Natural killer cell (primary cell): Measurements from ENCODE around the gene AGFG1. TPM values are rescaled to one million over a fixed set of nuclear protein-coding genes. Genes with fewer than 3 reads are reported as not detected.

Experiments
- ATAC-seq, 3 donors: fragments of 150-1000 bp in 2 of 3; fragments of 200-7000 bp in 1 of 3; cut with Tn5 transposase; 1 replicate in 1 of 3; 2 replicates in 2 of 3; pipeline ENCODE4 v1.10.0; 2021; ENCODE audit warnings: mild to moderate bottlenecking in 2 of 3, moderate library complexity in 2 of 3
- DNase-seq, 2 donors: peaks; one replicate each; pipeline versions ENCODE4 v3.0.0 to v3.0.0-alpha.2; 2013 to 2021; ENCODE audit warnings: mixed read lengths in 1 of 2
- H3K27ac ChIP-seq: one replicate; pipeline ENCODE4 v1.5.1; 2013; ENCODE audit warnings: mild to moderate bottlenecking, low read length
- H3K27me3 ChIP-seq: one replicate; pipeline ENCODE4 v1.6.1; 2013; ENCODE audit warnings: low read length; ENCODE audit not compliant: control insufficient read depth, insufficient read depth
- H3K36me3 ChIP-seq: one replicate; pipeline ENCODE4 v1.6.1; 2013; ENCODE audit warnings: low read length; ENCODE audit not compliant: control insufficient read depth, insufficient read depth
- H3K4me1 ChIP-seq: one replicate; pipeline ENCODE4 v1.6.1; 2013; ENCODE audit warnings: low read length; ENCODE audit not compliant: control insufficient read depth, insufficient read depth
- H3K4me3 ChIP-seq: one replicate; pipeline ENCODE4 v1.5.1; 2013; ENCODE audit warnings: low read length
- H3K9me3 ChIP-seq: one replicate; pipeline ENCODE4 v1.6.1; 2013; ENCODE audit warnings: low read length; ENCODE audit not compliant: control insufficient read depth, insufficient read depth
- H3K27ac Mint-ChIP-seq, 2 donors: one replicate each; pipeline ENCODE4 v1.8.0; 2022; ENCODE audit warnings: mild to moderate bottlenecking in 2 of 2, mixed read lengths in 2 of 2, moderate library complexity in 1 of 2
- H3K27me3 Mint-ChIP-seq, 2 donors: one replicate each; pipeline ENCODE4 v1.8.0; 2022; ENCODE audit warnings: low read depth in 2 of 2, mixed read lengths in 2 of 2
- H3K36me3 Mint-ChIP-seq: one replicate; pipeline ENCODE4 v1.8.0; 2022; ENCODE audit warnings: mixed read lengths
- H3K4me1 Mint-ChIP-seq, 2 donors: one replicate each; pipeline ENCODE4 v1.8.0; 2022; ENCODE audit warnings: mixed read lengths in 2 of 2
- H3K4me3 Mint-ChIP-seq: one replicate; pipeline ENCODE4 v1.8.0; 2022; ENCODE audit warnings: mild to moderate bottlenecking, moderate library complexity, mixed read lengths
- H3K9me3 Mint-ChIP-seq, 2 donors: one replicate each; pipeline ENCODE4 v1.8.0; 2022; ENCODE audit warnings: mixed read lengths in 2 of 2
- WGBS: methylation state at CpG from one replicate; pipeline ENCODE4 v1.1.7; 2013; ENCODE audit warnings: missing lambda C conversion rate; ENCODE audit not compliant: insufficient coverage; 5-methylcytosine and 5-hydroxymethylcytosine counted together
- intact Hi-C: fragments of 100-400 bp; cut with micrococcal nuclease; formaldehyde crosslinking; loops from one replicate; pipeline ENCODE4 v1.14.2; 2022
- total RNA-seq, 4 donors: library from RNA; stranded (reverse); fragments of 120-200 nt in 1 of 4; gene quantifications; one replicate each; pipeline versions ENCODE4 v1.2.3 to v1.2.4, GENCODE V29; 2013 to 2022
- TF ChIP-seq, protein P1 (sequence below): fragments of 200-600 bp; IDR thresholded peaks from one replicate; pipeline ENCODE4 v1.8.0; 2022; ENCODE audit warnings: antibody characterized with exemption

AGFG1 gene
- total RNA-seq, 3 donors from 2014 or later (not counting 1 experiment from before 2014, with no cell fraction given): 65.0 to 71.6 (median 67.3) TPM

DNA sequence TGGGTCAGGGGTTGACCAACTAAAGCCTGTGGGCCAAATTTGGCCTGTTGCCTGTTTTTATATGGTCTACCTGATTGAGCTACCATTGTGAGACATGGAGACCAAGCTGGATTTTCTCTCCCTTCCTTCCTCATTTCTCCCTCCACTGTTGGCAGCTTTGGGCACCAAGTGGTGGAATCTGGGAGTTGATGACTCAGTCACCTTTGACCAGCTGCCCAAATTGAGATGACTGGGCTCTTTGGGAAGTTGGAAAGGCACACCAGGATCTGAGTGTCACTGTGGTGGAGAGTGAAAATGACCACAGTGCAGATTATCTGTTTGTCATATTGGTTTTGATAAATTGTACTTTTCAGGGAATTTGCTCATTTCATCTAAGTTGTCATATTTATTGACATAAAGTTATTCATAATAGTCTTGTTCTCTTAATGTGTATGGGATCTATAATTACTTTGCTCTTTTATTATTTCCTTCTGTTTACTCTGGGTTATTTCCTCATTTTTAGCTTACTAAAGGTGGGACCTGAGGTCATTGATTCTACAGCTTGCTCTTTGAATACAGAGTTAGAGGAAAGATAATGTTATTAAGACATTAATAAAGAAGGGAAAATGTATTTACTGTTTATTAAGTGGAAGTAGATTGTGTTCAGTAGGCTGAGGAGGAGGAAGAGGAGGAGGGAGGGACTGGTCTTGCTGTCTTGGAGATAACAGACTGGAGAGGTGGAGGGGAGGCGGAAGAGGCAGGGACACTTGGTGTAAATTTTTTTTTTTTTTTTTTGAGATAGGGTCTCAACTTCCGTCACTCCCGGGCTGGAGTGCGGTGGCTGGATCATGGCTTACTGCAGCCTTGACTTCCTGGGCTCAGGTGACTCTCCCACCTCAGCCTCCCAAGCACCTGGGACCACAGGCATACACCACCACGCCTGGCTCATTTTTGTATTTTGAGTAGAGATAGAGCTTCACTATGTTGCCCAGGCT, 31.8 kb downstream of the AGFG1 start:
- Histone ChIP-seq H3K27me3 (no peaks in the 10 kb centered on the region), H3K4me1 (peaks cover 4% of the 10 kb centered on the region)
- no peak overlapping the region for H3K27ac Mint-ChIP-seq

DNA sequence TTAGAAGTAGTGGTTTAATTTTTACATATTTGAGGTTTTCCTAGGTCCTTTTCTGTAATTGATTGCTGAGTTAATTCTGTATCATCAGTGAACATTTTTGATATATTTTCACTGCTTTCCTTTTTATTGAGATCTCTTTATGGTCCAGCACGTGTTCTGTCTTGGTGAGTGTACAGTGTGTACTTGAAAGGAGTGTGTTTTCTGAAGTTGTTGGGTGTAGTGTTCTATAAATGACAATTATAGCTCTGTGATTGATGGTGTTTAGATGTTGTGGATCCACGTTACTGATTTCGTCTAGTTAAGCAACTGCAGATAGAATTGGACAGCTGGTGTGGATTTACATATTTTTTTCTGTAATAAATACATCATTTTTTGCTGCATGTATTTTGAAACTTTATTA, 32.7 kb downstream of the AGFG1 start:
- peak overlapping the region in 1 of 2 donors; percentile 4 for H3K27ac Mint-ChIP-seq
- no peaks in the 10 kb centered on the region for H3K9me3 Mint-ChIP-seq
- H3K36me3 Mint-ChIP-seq: no peaks in the 10 kb centered on the region
- DNase-seq (no peak), ATAC-seq (no peak)
- H3K27me3 ChIP-seq: no peaks in the 10 kb centered on the region
- H3K4me1 ChIP-seq: peaks cover 4% of the 10 kb centered on the region
- 80% methylated on average over 3 of the region's 3 CpGs for WGBS
- no peaks in the 10 kb centered on the region for H3K36me3 ChIP-seq
- no peaks in the 10 kb centered on the region for H3K9me3 ChIP-seq
- H3K27me3 Mint-ChIP-seq: no peaks in the 10 kb centered on the region
- no peak overlapping the region for H3K27ac ChIP-seq
- peaks cover 59 to 84% of the 10 kb centered on the region in 2 donors for H3K4me1 Mint-ChIP-seq
- H3K4me3 ChIP-seq: no peak overlapping the region
- H3K4me3 Mint-ChIP-seq: no peak overlapping the region
- TF ChIP-seq, protein P1, sequence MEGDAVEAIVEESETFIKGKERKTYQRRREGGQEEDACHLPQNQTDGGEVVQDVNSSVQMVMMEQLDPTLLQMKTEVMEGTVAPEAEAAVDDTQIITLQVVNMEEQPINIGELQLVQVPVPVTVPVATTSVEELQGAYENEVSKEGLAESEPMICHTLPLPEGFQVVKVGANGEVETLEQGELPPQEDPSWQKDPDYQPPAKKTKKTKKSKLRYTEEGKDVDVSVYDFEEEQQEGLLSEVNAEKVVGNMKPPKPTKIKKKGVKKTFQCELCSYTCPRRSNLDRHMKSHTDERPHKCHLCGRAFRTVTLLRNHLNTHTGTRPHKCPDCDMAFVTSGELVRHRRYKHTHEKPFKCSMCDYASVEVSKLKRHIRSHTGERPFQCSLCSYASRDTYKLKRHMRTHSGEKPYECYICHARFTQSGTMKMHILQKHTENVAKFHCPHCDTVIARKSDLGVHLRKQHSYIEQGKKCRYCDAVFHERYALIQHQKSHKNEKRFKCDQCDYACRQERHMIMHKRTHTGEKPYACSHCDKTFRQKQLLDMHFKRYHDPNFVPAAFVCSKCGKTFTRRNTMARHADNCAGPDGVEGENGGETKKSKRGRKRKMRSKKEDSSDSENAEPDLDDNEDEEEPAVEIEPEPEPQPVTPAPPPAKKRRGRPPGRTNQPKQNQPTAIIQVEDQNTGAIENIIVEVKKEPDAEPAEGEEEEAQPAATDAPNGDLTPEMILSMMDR: no peak
- intact Hi-C loops: no loop called here

More for the DNA sequence above, 31.8 kb downstream of the AGFG1 start:
- intact Hi-C loops: no loop called here
- TF ChIP-seq, protein P1: no peak
- Mint-ChIP-seq H3K4me3 (no peak overlapping the region), H3K36me3 (no peaks in the 10 kb centered on the region), H3K4me1 (peaks cover 62 to 84% of the 10 kb centered on the region in 2 donors), H3K9me3 (no peaks in the 10 kb centered on the region), H3K27me3 (no peaks in the 10 kb centered on the region)
- Histone ChIP-seq H3K27ac (no peak overlapping the region), H3K36me3 (no peaks in the 10 kb centered on the region), H3K4me3 (no peak overlapping the region), H3K9me3 (no peaks in the 10 kb centered on the region)
- no peak for ATAC-seq
- 100% methylated on average over 5 of the region's 5 CpGs for WGBS
- no peak for DNase-seq

DNA sequence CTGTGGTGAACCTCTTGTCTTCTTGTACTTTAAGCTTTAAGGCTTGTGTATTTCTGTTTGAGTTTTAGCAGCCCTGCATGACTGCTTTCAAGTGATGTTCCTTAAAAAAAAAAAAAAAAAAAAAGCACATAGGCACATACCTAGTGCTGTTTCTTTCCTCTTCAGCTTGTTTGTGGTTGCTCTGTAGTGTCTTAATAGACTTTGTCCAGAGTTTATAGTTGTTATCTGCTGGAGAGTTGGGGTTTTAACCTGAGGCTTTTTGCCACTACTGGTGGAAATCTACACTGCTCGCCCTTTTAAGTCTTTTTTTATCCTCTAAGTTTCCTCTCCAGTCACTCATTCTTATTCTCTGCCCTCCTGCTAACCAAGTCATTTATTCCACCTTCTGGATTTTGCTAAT, 34.5 kb downstream of the AGFG1 start:
- Mint-ChIP-seq H3K27ac (peak overlapping the region in 1 of 2 donors; percentile 67), H3K4me1 (peaks cover 64 to 88% of the 10 kb centered on the region in 2 donors), H3K27me3 (no peaks in the 10 kb centered on the region), H3K4me3 (peak overlapping the region; percentile 51), H3K9me3 (no peaks in the 10 kb centered on the region), H3K36me3 (no peaks in the 10 kb centered on the region)
- H3K27ac ChIP-seq: no peak overlapping the region
- H3K9me3 ChIP-seq: no peaks in the 10 kb centered on the region
- H3K4me1 ChIP-seq: peaks cover 4% of the 10 kb centered on the region
- H3K27me3 ChIP-seq: no peaks in the 10 kb centered on the region
- WGBS: 29% methylated on average over 1 of the region's 1 CpG
- H3K36me3 ChIP-seq: no peaks in the 10 kb centered on the region
- TF ChIP-seq, protein P1: no peak
- intact Hi-C loops: no loop called here
- H3K4me3 ChIP-seq: no peak overlapping the region
- DNase-seq (no peak), ATAC-seq (no peak)
